ENCODE results near the gene AKR1C1. TPM values are rescaled to one million over a fixed set of nuclear protein-coding genes. Genes with fewer than 3 reads are reported as not detected.
"Not testable (repeated sequence)": the region's sequence is repeated elsewhere in the genome, so short reads cannot be mapped to it uniquely, and the experiment has no call there.

Gene AKR1C1
- total RNA-seq, 4 donors from 2014 or later = 6.3 to 60.9 (median 21.5) TPM

- no peaks in the 10 kb centered on the region for H3K9me3 ChIP-seq
- H3K4me3 ChIP-seq = no peak overlapping the region
- H3K36me3 ChIP-seq = no peaks in the 10 kb centered on the region
- intact Hi-C loops (cut with DNase I; ENCODE audit: low total_unique reads) = no loop called here
- no peaks in the 10 kb centered on the region for H3K27me3 ChIP-seq
- H3K27ac ChIP-seq = no peak overlapping the region
- DNase-seq = no peak
- TF ChIP-seq CTCF (IDR thresholded peaks at IDR 0.05) = no peak
- no peak for TF ChIP-seq POLR2A (IDR thresholded peaks at IDR 0.05)
- no peaks in the 10 kb centered on the region for H3K4me1 ChIP-seq
Observed at GRCh38 chr10:5013385-5013784, 50.2 kb downstream of the AKR1C1 start.

- H3K27me3 ChIP-seq; H3K27ac ChIP-seq; H3K36me3 ChIP-seq; H3K4me3 ChIP-seq; DNase-seq; H3K9me3 ChIP-seq; intact Hi-C loops (cut with DNase I; ENCODE audit: low total_unique reads); H3K4me1 ChIP-seq: not testable (repeated sequence)
Observed at GRCh38 chr10:5014200-5014910, 51.1 kb downstream of the AKR1C1 start.

- H3K4me3 ChIP-seq = no peak overlapping the region
- intact Hi-C loops (cut with DNase I; ENCODE audit: low total_unique reads) = no loop called here
Observed at GRCh38 chr10:5014936-5015335, 51.7 kb downstream of the AKR1C1 start.

GRCh38 chr10:5018134-5018533 is 54.9 kb downstream of the AKR1C1 start:
- Histone ChIP-seq H3K9me3 (no peaks in the 10 kb centered on the region), H3K27ac (peak overlapping the region in 1 of 2 donors; percentile 38), H3K27me3 (no peaks in the 10 kb centered on the region), H3K4me3 (no peak overlapping the region), H3K36me3 (no peaks in the 10 kb centered on the region), H3K4me1 (no peaks in the 10 kb centered on the region)
- intact Hi-C loops (cut with DNase I; ENCODE audit: low total_unique reads) = no loop called here
- DNase-seq = no peak
- TF ChIP-seq CTCF (IDR thresholded peaks at IDR 0.05) (no peak), POLR2A (IDR thresholded peaks at IDR 0.05) (no peak)

More at GRCh38 chr10:5014936-5015335, 51.7 kb downstream of the AKR1C1 start:
- TF ChIP-seq POLR2A (IDR thresholded peaks at IDR 0.05) (no peak), CTCF (IDR thresholded peaks at IDR 0.05) (no peak)
- no peaks in the 10 kb centered on the region for H3K9me3 ChIP-seq
- no peaks in the 10 kb centered on the region for H3K27me3 ChIP-seq
- no peak overlapping the region for H3K27ac ChIP-seq
- no peaks in the 10 kb centered on the region for H3K4me1 ChIP-seq
- no peaks in the 10 kb centered on the region for H3K36me3 ChIP-seq
- no peak for DNase-seq

- H3K9me3 ChIP-seq; H3K27ac ChIP-seq; H3K27me3 ChIP-seq; H3K4me3 ChIP-seq; H3K36me3 ChIP-seq; H3K4me1 ChIP-seq; DNase-seq; intact Hi-C loops (cut with DNase I; ENCODE audit: low total_unique reads): not testable (repeated sequence)
- TF ChIP-seq CTCF (IDR thresholded peaks at IDR 0.05) = peak in 1 of 4 experiments; percentile 15
Observed at GRCh38 chr10:5018671-5019277, 55.6 kb downstream of the AKR1C1 start.

GRCh38 chr10:5019770-5020612 is 56.8 kb downstream of the AKR1C1 start:
- DNase-seq; H3K9me3 ChIP-seq; H3K27me3 ChIP-seq; H3K4me1 ChIP-seq; H3K36me3 ChIP-seq; H3K4me3 ChIP-seq; H3K27ac ChIP-seq; intact Hi-C loops (cut with DNase I; ENCODE audit: low total_unique reads): not testable (repeated sequence)

GRCh38 chr10:5021624-5022290 is 58.5 kb downstream of the AKR1C1 start:
- intact Hi-C loops (cut with DNase I; ENCODE audit: low total_unique reads); H3K4me3 ChIP-seq; H3K27ac ChIP-seq; DNase-seq; H3K4me1 ChIP-seq; H3K9me3 ChIP-seq; H3K27me3 ChIP-seq; H3K36me3 ChIP-seq: not testable (repeated sequence)
